Type B pancreatic cell (in vitro differentiated cells): Measurements from ENCODE around the gene BMAL2. TPM values are rescaled to one million over a fixed set of nuclear protein-coding genes. Genes with fewer than 3 reads are reported as not detected.

Experiments used
- DNase-seq: peaks from one replicate; pipeline ENCODE4 v3.0.0; 2021; ENCODE audit warnings: mixed read lengths; ENCODE audit not compliant: unreplicated experiment; ENCODE audit errors: extremely low spot score
- H3K27ac Mint-ChIP-seq: 2 replicates; pipeline ENCODE4 v1.8.0; 2021; ENCODE audit warnings: mild to moderate bottlenecking, mixed read lengths
- H3K27me3 Mint-ChIP-seq: 2 replicates; pipeline ENCODE4 v1.8.0; 2021; ENCODE audit warnings: mixed read lengths
- H3K36me3 Mint-ChIP-seq: 2 replicates; pipeline ENCODE4 v1.8.0; 2021; ENCODE audit warnings: mixed read lengths
- H3K4me1 Mint-ChIP-seq: one replicate; pipeline ENCODE4 v1.8.0; 2021; ENCODE audit warnings: mixed read lengths; ENCODE audit not compliant: unreplicated experiment
- H3K4me3 Mint-ChIP-seq: 2 replicates; pipeline ENCODE4 v1.8.0; 2021; ENCODE audit warnings: mild to moderate bottlenecking, mixed read lengths
- H3K9me3 Mint-ChIP-seq: 2 replicates; pipeline ENCODE4 v1.8.0; 2021; ENCODE audit warnings: mixed read lengths
- total RNA-seq: library from RNA; stranded (reverse); gene quantifications from 2 replicates; pipeline ENCODE4 v1.2.1, GENCODE V29; 2021; ENCODE audit warnings: low replicate concordance
- TF ChIP-seq, protein P1 (sequence below): fragments of 200-600 bp; sonication (generic); conservative IDR thresholded peaks from 2 replicates; pipeline ENCODE4 v1.5.0; 2021; ENCODE audit warnings: antibody characterized with exemption, mild to moderate bottlenecking

BMAL2 gene
- total RNA-seq, 1 donor from 2014 or later: 10.7 TPM

DNA sequence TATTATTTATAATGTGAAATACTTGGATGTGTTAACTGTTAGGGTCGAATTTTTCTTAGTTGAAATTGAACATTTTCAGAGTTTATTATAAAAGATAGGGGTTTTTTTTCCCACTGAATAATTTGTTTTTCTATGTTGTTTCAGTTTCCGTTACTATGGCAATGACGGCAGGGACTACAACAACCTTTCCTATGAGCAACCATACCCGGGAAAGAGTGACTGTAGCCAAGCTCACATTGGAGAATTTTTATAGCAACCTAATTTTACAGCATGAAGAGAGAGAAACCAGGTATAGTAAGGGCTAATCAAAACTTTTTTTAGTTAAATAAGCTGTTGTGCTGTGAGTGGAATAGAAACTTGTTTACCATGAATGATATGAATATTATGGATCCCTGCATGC, 35.1 kb upstream of the BMAL2 start:
- no peaks in the 10 kb centered on the region for H3K4me1 Mint-ChIP-seq

DNA sequence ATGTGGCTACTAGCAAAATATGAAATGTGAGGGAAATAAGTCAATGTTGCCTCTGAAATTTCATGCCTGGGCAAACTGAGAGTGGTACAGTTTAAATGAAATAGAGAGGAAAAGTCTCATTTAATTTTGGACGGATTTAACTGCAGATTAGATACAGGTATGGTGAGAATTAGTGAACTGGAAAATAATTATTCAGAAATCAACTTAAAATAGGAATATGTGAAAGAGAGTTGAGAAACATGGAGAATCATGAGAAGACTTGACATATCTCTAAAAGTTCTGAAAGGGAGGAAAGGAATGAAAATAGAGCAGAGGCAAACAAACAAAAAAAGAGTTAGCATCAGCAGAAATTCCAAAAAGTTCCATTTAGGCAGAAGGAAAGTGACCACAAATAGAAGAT, 33.5 kb upstream of the BMAL2 start:
- TF ChIP-seq, protein P1, sequence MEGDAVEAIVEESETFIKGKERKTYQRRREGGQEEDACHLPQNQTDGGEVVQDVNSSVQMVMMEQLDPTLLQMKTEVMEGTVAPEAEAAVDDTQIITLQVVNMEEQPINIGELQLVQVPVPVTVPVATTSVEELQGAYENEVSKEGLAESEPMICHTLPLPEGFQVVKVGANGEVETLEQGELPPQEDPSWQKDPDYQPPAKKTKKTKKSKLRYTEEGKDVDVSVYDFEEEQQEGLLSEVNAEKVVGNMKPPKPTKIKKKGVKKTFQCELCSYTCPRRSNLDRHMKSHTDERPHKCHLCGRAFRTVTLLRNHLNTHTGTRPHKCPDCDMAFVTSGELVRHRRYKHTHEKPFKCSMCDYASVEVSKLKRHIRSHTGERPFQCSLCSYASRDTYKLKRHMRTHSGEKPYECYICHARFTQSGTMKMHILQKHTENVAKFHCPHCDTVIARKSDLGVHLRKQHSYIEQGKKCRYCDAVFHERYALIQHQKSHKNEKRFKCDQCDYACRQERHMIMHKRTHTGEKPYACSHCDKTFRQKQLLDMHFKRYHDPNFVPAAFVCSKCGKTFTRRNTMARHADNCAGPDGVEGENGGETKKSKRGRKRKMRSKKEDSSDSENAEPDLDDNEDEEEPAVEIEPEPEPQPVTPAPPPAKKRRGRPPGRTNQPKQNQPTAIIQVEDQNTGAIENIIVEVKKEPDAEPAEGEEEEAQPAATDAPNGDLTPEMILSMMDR: no peak
- no peak for DNase-seq
- Mint-ChIP-seq H3K36me3 (peaks cover 49% of the 10 kb centered on the region), H3K4me1 (no peaks in the 10 kb centered on the region), H3K27me3 (no peaks in the 10 kb centered on the region), H3K9me3 (no peaks in the 10 kb centered on the region), H3K4me3 (no peak overlapping the region), H3K27ac (no peak overlapping the region)

More for the DNA sequence above, 35.1 kb upstream of the BMAL2 start:
- TF ChIP-seq, protein P1: no peak
- peaks cover 45% of the 10 kb centered on the region for H3K36me3 Mint-ChIP-seq
- no peak for DNase-seq
- no peaks in the 10 kb centered on the region for H3K27me3 Mint-ChIP-seq
- H3K4me3 Mint-ChIP-seq: no peak overlapping the region
- H3K9me3 Mint-ChIP-seq: no peaks in the 10 kb centered on the region
- no peak overlapping the region for H3K27ac Mint-ChIP-seq

DNA sequence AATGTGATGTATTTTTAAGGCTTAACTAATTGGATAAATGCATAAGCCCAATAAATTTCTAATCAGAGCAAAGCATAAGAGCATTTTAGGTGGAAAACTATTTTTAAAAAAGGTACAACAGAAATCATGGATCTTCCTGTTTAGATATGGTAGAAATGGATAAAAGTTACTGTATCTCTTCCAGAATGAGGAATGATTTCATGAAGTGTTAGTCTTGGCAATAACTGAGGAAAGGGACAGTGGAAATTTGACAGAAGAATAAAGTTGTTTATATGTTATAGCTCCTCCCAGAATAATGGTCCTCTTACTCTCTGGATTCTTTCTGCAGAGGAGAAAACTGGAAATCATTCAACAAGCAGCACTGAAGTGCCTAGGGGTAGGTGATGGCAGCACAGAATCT, 32.4 kb upstream of the BMAL2 start:
- Mint-ChIP-seq H3K4me3 (no peak overlapping the region), H3K27ac (no peak overlapping the region), H3K9me3 (no peaks in the 10 kb centered on the region), H3K4me1 (no peaks in the 10 kb centered on the region), H3K27me3 (no peaks in the 10 kb centered on the region), H3K36me3 (peaks cover 45% of the 10 kb centered on the region)
- TF ChIP-seq, protein P1: no peak
- DNase-seq: no peak

DNA sequence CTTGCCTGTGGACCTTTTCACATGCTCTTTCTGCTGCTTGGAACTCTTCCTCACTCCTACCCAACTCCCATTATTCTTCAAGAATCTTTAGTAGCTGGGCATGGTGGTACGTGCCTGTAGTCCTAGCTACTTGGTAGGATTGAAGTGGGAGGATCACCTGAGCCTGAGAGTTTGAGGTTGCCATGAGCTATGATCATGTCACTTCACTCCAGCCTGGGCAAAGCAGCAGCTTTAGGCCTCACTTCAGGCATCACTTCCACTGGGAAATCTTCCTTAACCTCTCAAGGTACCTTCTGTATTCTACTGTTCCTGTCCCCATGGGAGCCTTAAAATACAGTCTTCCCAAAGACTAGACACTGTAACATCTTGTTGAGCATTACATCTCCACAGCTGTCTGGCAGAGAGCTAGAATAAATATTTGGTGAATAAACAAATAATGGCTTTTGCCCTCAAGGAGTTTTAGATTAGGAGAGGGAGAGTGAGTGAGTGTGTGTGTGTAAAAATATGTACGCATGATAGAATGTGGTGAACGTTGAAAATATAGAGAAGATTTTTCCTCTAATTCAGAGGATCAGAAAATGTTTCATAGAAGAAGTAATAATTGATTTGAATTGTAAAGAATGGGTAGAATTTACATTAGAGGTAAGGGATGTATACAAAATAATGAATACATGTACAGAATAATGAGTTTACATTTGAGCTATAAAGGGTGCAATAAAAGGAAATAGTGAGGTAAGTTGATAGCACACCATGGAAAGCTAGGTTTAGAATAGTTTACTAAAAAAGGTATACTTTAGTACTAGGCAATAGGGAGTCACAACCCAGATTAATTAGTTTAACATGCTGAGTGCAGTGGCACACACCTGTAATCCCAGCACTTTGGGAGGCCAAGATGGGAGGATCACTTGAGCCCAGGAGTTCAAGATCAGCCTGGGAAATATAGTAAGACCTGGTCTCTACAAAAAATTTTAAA, 29.2 kb upstream of the BMAL2 start:
- no peak for DNase-seq
- no peaks in the 10 kb centered on the region for H3K4me1 Mint-ChIP-seq
- no peaks in the 10 kb centered on the region for H3K27me3 Mint-ChIP-seq
- no peak overlapping the region for H3K27ac Mint-ChIP-seq
- TF ChIP-seq, protein P1: no peak
- peaks cover 37% of the 10 kb centered on the region for H3K36me3 Mint-ChIP-seq
- no peak overlapping the region for H3K4me3 Mint-ChIP-seq
- H3K9me3 Mint-ChIP-seq: no peaks in the 10 kb centered on the region

DNA sequence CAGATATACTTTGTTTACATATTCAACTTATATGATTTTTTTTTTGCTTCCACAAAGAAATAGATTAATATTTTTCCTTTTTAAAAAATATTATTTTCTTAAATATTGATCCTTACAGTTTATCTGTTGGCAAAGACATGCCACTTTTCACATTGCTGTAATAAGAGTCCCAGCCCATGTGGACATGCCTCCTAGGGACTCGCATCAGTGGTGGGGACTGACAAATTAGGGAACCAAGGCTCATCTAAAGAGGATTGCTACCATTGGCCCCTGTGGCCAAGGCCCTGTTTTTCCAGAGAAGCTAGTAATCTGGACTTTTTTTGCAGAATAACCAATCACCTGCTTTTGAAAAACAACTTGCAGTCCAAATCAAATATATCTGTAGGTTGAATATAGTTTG, 27.8 kb upstream of the BMAL2 start:
- no peak overlapping the region for H3K27ac Mint-ChIP-seq
- no peaks in the 10 kb centered on the region for H3K27me3 Mint-ChIP-seq
- TF ChIP-seq, protein P1: no peak
- H3K4me3 Mint-ChIP-seq: no peak overlapping the region
- no peak for DNase-seq
- H3K9me3 Mint-ChIP-seq: no peaks in the 10 kb centered on the region
- H3K4me1 Mint-ChIP-seq: no peaks in the 10 kb centered on the region
- H3K36me3 Mint-ChIP-seq: peaks cover 28% of the 10 kb centered on the region
